ENCODE results near the gene CEP162. TPM values are rescaled to one million over a fixed set of nuclear protein-coding genes. Genes with fewer than 3 reads are reported as not detected.

CEP162 gene
- total RNA-seq, 1 donor from 2014 or later: 28.8 TPM

- Mint-ChIP-seq H3K27ac (no peak overlapping the region), H3K4me1 (no peaks in the 10 kb centered on the region), H3K36me3 (no peaks in the 10 kb centered on the region), H3K27me3 (ENCODE audit: insufficient read depth, low read depth) (no peaks in the 10 kb centered on the region), H3K9me3 (no peaks in the 10 kb centered on the region), H3K4me3 (no peak overlapping the region)
- no peaks in the 10 kb centered on the region for H3K27me3 ChIP-seq
- no peaks in the 10 kb centered on the region for H3K4me1 ChIP-seq
- H3K9me3 ChIP-seq (ENCODE audit: low read depth): no peaks in the 10 kb centered on the region
- H3K4me3 ChIP-seq: no peak overlapping the region
- H3K4me2 ChIP-seq: no peak overlapping the region
- H4K20me1 ChIP-seq (ENCODE audit: low read depth): no peaks in the 10 kb centered on the region
- H3K79me2 ChIP-seq (ENCODE audit: low read depth): no peaks in the 10 kb centered on the region
- TF ChIP-seq EZH2 (IDR thresholded peaks at IDR 0.05) (no peak), EZH2phosphoT487 (IDR thresholded peaks at IDR 0.05) (no peak), CTCF (IDR thresholded peaks at IDR 0.05) (no peak)
- DNase-seq (ENCODE audit: low spot score): no peak
- H3F3A ChIP-seq (ENCODE audit: low read depth): no peaks in the 10 kb centered on the region
- peak overlapping the region; percentile 22 for H2AFZ ChIP-seq (replicated peaks)
- H3K36me3 ChIP-seq: no peaks in the 10 kb centered on the region
- no peak overlapping the region for H3K27ac ChIP-seq
- H3K9ac ChIP-seq: no peak overlapping the region
Measured at GRCh38 chr6:84258268-84258667, 30.8 kb upstream of the CEP162 start.

DNA sequence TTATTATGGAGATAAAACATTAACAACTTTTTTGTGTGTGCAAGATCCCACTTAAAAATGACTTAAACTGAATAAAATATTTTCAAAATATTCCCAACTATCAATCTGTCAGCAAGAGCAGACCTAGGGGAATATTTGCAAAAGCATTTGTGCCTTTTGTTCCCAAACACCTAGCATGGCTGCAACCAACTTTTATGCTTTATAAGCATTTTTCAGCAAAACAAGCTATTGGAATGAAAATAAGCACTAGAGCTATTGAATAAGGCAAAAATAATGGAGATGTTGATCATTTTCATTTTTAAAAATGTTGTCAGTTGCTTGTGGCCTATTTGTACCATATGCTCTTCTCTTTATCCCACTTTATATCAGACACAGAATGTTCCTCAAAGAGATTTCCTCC is 28.2 kb upstream of the CEP162 start:
- no peak overlapping the region for H3K4me3 ChIP-seq
- no peaks in the 10 kb centered on the region for H3K9me3 Mint-ChIP-seq
- H3K27me3 Mint-ChIP-seq (ENCODE audit: insufficient read depth, low read depth): no peaks in the 10 kb centered on the region
- no peak overlapping the region for H3K27ac ChIP-seq
- no peaks in the 10 kb centered on the region for H3K36me3 ChIP-seq
- no peaks in the 10 kb centered on the region for H3K36me3 Mint-ChIP-seq
- no peak overlapping the region for H2AFZ ChIP-seq (replicated peaks)
- H4K20me1 ChIP-seq (ENCODE audit: low read depth): no peaks in the 10 kb centered on the region
- no peaks in the 10 kb centered on the region for H3K4me1 ChIP-seq
- H3K27ac Mint-ChIP-seq: no peak overlapping the region
- no peak for DNase-seq (ENCODE audit: low spot score)
- H3K4me1 Mint-ChIP-seq: no peaks in the 10 kb centered on the region
- no peaks in the 10 kb centered on the region for H3K27me3 ChIP-seq
- no peak overlapping the region for H3K9ac ChIP-seq
- no peak overlapping the region for H3K4me2 ChIP-seq
- H3K4me3 Mint-ChIP-seq: no peak overlapping the region
- H3K79me2 ChIP-seq (ENCODE audit: low read depth): no peaks in the 10 kb centered on the region
- no peak for TF ChIP-seq EZH2phosphoT487 (IDR thresholded peaks at IDR 0.05)
- TF ChIP-seq CTCF (IDR thresholded peaks at IDR 0.05): no peak
- TF ChIP-seq EZH2 (IDR thresholded peaks at IDR 0.05): no peak
- no peaks in the 10 kb centered on the region for H3F3A ChIP-seq (ENCODE audit: low read depth)
- no peaks in the 10 kb centered on the region for H3K9me3 ChIP-seq (ENCODE audit: low read depth)

DNA sequence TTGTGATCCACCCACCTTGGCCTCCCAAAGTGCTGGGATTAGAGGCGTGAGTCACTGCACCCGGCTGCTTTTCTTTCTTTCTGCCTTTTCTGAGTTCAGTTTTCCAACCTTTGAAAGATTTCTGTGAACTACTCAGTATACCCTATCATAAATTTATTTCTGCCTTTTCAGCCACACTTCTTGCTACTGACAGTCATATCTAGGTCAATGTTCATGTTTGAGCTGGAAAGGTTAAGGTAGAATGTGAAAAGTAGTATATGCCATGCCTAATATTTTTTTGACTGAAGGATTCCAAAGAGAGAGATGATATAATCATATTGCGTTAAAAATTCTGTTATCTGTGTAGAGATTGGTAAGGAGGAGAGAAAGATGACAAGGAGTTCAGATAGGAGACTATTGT is 25.9 kb upstream of the CEP162 start:
- Histone ChIP-seq H3K79me2 (ENCODE audit: low read depth) (no peaks in the 10 kb centered on the region), H2AFZ (replicated peaks) (no peak overlapping the region), H3K9ac (no peak overlapping the region), H3F3A (ENCODE audit: low read depth) (no peaks in the 10 kb centered on the region), H3K36me3 (no peaks in the 10 kb centered on the region), H3K9me3 (ENCODE audit: low read depth) (no peaks in the 10 kb centered on the region), H4K20me1 (ENCODE audit: low read depth) (no peaks in the 10 kb centered on the region), H3K27me3 (no peaks in the 10 kb centered on the region), H3K4me1 (no peaks in the 10 kb centered on the region), H3K4me2 (no peak overlapping the region), H3K27ac (no peak overlapping the region), H3K4me3 (no peak overlapping the region)
- Mint-ChIP-seq H3K9me3 (no peaks in the 10 kb centered on the region), H3K4me3 (no peak overlapping the region), H3K27me3 (ENCODE audit: insufficient read depth, low read depth) (no peaks in the 10 kb centered on the region), H3K4me1 (no peaks in the 10 kb centered on the region), H3K27ac (no peak overlapping the region), H3K36me3 (no peaks in the 10 kb centered on the region)
- no peak for DNase-seq (ENCODE audit: low spot score)
- TF ChIP-seq CTCF (IDR thresholded peaks at IDR 0.05) (no peak), EZH2phosphoT487 (IDR thresholded peaks at IDR 0.05) (no peak)

All from neural progenitor cell (in vitro differentiated cells).